DND-41 (cell line): ENCODE data around the gene KCND3.

ENCODE experiments used
- CTCF ChIP-seq: IDR thresholded peaks from 2 replicates; pipeline ENCODE4 v1.5.1; 2012; ENCODE audit warnings: borderline replicate concordance, low read length, moderate library complexity, mild to moderate bottlenecking; ENCODE audit not compliant: poor library complexity, severe bottlenecking; ENCODE audit errors: extremely low read depth
- EZH2 ChIP-seq: IDR thresholded peaks from 3 replicates; pipeline ENCODE4 v1.6.1; 2012; ENCODE audit warnings: borderline replicate concordance, low read depth, mild to moderate bottlenecking, moderate library complexity, low read length, inconsistent platforms; ENCODE audit not compliant: severe bottlenecking

DNA sequence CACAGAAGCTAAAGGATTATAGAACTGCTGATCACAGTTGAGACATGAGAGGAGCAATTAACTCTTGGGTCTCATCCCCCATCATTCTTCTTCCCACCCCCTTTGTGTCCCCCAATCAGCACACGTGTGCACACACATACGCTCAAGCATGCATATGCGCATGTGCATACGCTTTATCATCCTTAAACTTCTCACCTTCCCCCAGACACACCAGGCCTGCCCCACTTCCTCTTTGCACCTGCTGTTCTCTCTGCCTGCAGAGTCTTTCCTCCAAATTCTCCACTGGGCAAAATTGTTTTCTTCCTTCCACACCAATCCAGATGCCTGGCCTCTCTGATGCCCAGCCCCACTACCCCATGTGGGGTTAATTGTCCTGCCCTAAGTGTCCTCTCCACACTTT, 13.0 kb upstream of the KCND3 start:
- TF ChIP-seq CTCF (no peak), EZH2 (no peak)
